Skeletal muscle tissue (tissue), 4 donors: Measurements from ENCODE around the gene NCR3LG1. TPM values are rescaled to one million over a fixed set of nuclear protein-coding genes. Genes with fewer than 3 reads are reported as not detected.

ENCODE experiments used
- H3K27ac ChIP-seq: one replicate; pipeline ENCODE4 v1.7.0; 2013; ENCODE audit warnings: mild to moderate bottlenecking, low read depth, low read length, inconsistent platforms
- H3K27me3 ChIP-seq, 3 donors: one replicate each; pipeline ENCODE4 v1.7.0; 2013; ENCODE audit warnings: low read length in 3 of 3; ENCODE audit not compliant: control insufficient read depth in 3 of 3, insufficient read depth in 3 of 3
- H3K36me3 ChIP-seq, 3 donors: one replicate each; pipeline ENCODE4 v1.7.0; 2013; ENCODE audit warnings: low read length in 3 of 3; ENCODE audit not compliant: control insufficient read depth in 3 of 3, insufficient read depth in 3 of 3
- H3K4me1 ChIP-seq, 3 donors: one replicate each; pipeline ENCODE4 v1.7.0; 2013; ENCODE audit warnings: low read length in 3 of 3, mild to moderate bottlenecking in 3 of 3; ENCODE audit not compliant: control insufficient read depth in 3 of 3, insufficient read depth in 3 of 3
- H3K4me3 ChIP-seq, 3 donors: one replicate each; pipeline ENCODE4 v1.7.0; 2013; ENCODE audit warnings: low read length in 3 of 3
- H3K9ac ChIP-seq, 3 donors: one replicate each; pipeline ENCODE4 v1.7.0; 2013; ENCODE audit warnings: low read length in 3 of 3, mild to moderate bottlenecking in 3 of 3, moderate library complexity in 2 of 3, low read depth in 1 of 3
- H3K9me3 ChIP-seq, 3 donors: one replicate each; pipeline ENCODE4 v1.7.0; 2013; ENCODE audit warnings: low read length in 3 of 3; ENCODE audit not compliant: control insufficient read depth in 3 of 3
- total RNA-seq: library from RNA; depleted of rRNA; stranded (reverse); fragments of >200 nt; gene quantifications from one replicate; pipeline ENCODE4 v1.2.3, GENCODE V29; 2014
- donor health status: Osteomylitis.

NCR3LG1 gene
- total RNA-seq, 1 donor from 2014 or later: 0.52 TPM

GRCh38 chr11:17369094-17369493 is 17.5 kb downstream of the NCR3LG1 start:
- H3K4me3 ChIP-seq: no peak overlapping the region
- H3K4me1 ChIP-seq: peaks cover 0 to 13% (median 0%) of the 10 kb centered on the region in 3 donors
- no peak overlapping the region for H3K27ac ChIP-seq
- no peaks in the 10 kb centered on the region for H3K27me3 ChIP-seq
- H3K9me3 ChIP-seq: peaks cover 8 to 32% (median 9%) of the 10 kb centered on the region in 3 donors
- peaks cover 11 to 30% (median 28%) of the 10 kb centered on the region in 3 donors for H3K36me3 ChIP-seq
- H3K9ac ChIP-seq: no peak overlapping the region

DNA sequence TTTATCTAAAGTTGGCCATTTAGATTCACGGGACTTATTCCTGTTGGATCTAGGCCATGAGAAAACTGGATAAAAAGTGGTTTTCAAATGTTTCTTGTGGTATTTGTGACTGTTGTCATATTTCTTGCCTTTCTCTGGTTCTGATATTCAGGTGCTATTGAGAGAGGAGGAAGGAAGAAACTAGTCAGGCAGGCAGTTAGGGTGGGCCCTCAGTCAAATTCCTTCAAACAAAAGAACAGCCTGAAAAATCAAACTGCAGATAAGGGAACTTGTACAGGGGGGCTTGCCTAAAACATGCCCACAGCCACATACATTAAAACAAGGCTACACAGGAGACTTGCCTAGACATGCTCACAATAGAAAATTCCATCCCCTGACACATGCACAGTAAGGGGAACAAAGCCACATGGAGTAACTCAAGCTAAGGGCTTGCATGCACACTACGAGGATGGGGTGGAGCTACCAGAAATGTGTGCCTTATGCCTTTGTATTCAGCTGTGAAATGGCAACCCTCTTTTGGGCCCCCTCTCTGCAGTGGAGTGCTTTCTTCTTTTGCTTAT is 18.2 kb downstream of the NCR3LG1 start:
- no peaks in the 10 kb centered on the region for H3K27me3 ChIP-seq
- no peak overlapping the region for H3K4me3 ChIP-seq
- H3K9me3 ChIP-seq: peaks cover 8 to 32% (median 9%) of the 10 kb centered on the region in 3 donors
- H3K9ac ChIP-seq: no peak overlapping the region
- peaks cover under 1 to 13% (median 2%) of the 10 kb centered on the region in 3 donors for H3K4me1 ChIP-seq
- H3K27ac ChIP-seq: no peak overlapping the region
- peaks cover 11 to 30% (median 28%) of the 10 kb centered on the region in 3 donors for H3K36me3 ChIP-seq

GRCh38 chr11:17371614-17372013 is 20.0 kb downstream of the NCR3LG1 start:
- H3K4me3 ChIP-seq: no peak overlapping the region
- H3K9ac ChIP-seq: no peak overlapping the region
- peaks cover 11 to 30% (median 28%) of the 10 kb centered on the region in 3 donors for H3K36me3 ChIP-seq
- peaks cover 8 to 32% (median 9%) of the 10 kb centered on the region in 3 donors for H3K9me3 ChIP-seq
- no peak overlapping the region for H3K27ac ChIP-seq
- H3K4me1 ChIP-seq: peaks cover 4 to 11% (median 9%) of the 10 kb centered on the region in 3 donors
- H3K27me3 ChIP-seq: no peaks in the 10 kb centered on the region

DNA sequence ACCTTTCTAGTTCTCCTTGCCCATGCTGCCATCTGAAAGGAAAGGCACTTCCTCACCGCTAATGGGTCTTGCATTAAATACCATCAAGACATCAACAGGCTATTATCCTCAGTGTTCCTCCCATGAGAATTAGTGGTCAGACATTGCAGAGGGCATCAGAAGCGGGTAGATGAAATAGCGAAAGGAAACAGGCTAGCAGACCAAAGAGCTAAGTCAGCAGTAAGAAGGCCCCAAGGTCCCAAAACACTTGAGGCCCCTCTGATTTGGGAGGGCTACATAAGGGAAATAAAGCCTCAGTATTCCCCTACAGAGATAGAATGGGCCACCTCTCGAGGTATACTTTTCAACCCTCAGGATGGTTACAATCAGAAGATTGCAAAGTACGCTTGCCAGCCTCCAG is 23.9 kb downstream of the NCR3LG1 start:
- Histone ChIP-seq H3K4me1 (peaks cover 4 to 31% (median 18%) of the 10 kb centered on the region in 3 donors), H3K27me3 (no peaks in the 10 kb centered on the region), H3K27ac (no peak overlapping the region), H3K9me3 (peaks cover 3 to 24% (median 5%) of the 10 kb centered on the region in 3 donors), H3K4me3 (no peak overlapping the region), H3K36me3 (peaks cover 2 to 20% (median 15%) of the 10 kb centered on the region in 3 donors), H3K9ac (no peak overlapping the region)

GRCh38 chr11:17376493-17376892 is 24.9 kb downstream of the NCR3LG1 start:
- H3K4me1 ChIP-seq: peaks cover 4 to 38% (median 25%) of the 10 kb centered on the region in 3 donors
- H3K27me3 ChIP-seq: no peaks in the 10 kb centered on the region
- H3K27ac ChIP-seq: no peak overlapping the region
- H3K36me3 ChIP-seq: peaks cover 2 to 16% (median 13%) of the 10 kb centered on the region in 3 donors
- no peak overlapping the region for H3K4me3 ChIP-seq
- H3K9ac ChIP-seq: no peak overlapping the region
- peaks cover 2 to 18% (median 3%) of the 10 kb centered on the region in 3 donors for H3K9me3 ChIP-seq

DNA sequence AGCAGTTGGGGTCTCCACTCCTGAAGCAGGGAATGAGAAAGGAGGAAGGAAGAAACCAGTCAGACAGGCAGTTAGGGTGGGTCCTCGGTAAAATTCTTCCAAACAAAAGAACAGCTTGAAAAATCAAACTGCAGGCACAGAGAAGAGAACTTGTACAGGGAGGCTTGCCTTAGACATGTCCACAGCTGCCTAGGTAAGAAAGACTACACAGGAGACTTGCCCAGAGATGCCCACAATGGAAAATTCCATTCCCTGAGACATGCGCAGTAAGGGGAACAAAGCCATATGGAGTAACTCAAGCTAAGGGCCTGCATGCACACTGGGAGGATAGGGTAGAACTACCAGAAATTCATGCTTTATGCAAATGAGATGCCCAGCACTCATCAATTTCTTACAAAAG is 27.1 kb downstream of the NCR3LG1 start:
- Histone ChIP-seq H3K4me3 (no peak overlapping the region), H3K36me3 (peaks cover 2 to 4% (median 4%) of the 10 kb centered on the region in 3 donors), H3K27me3 (no peaks in the 10 kb centered on the region)

DNA sequence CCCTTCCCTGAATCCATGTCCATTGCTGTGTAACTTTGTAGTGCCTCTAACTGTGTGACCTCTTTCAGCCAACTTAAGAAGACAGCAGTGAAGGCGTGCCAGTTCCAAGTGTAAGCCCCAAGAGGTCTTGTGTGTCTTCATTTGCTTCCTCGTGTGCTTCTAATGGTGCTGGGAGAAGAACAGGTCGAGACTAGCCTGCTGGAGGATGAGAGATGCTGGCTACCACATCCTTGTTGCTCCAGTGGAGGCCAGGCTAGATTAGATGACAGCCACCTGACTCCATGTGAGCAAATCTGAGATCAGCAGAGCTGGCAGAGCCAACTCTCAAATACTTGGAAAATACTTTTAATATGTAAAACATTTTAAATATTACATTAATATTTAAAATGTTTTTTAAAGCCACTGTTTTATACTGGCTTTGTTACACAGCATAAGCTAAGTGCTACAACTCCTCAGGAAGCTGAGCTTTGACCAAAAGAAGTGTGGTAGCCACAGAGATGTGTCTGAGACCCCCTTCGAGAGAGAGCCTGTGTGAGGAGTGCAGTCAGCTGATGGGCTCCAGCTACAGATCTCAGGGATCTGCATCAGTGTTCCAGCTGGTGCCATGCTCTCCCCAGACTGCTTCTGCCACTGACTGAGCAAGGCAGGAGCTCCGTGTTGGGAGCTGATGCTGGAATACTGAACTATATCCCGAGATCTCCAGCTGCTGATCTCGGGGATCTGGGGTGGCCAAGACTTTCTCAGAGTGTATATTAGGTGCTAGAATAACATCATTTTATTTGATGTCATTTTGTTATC is 28.0 kb downstream of the NCR3LG1 start:
- Histone ChIP-seq H3K4me3 (no peak overlapping the region), H3K9me3 (peaks cover 0 to 2% (median 0%) of the 10 kb centered on the region in 3 donors), H3K36me3 (peaks cover 3 to 4% (median 4%) of the 10 kb centered on the region in 3 donors), H3K4me1 (peaks cover 16 to 68% (median 54%) of the 10 kb centered on the region in 3 donors), H3K27ac (no peak overlapping the region), H3K27me3 (no peaks in the 10 kb centered on the region), H3K9ac (peak overlapping the region in 1 of 3 donors; percentile 36)

More for the DNA sequence above, 27.1 kb downstream of the NCR3LG1 start:
- Histone ChIP-seq H3K9ac (no peak overlapping the region), H3K9me3 (peaks cover 0 to 2% (median 0%) of the 10 kb centered on the region in 3 donors), H3K27ac (no peak overlapping the region), H3K4me1 (peaks cover 9 to 59% (median 44%) of the 10 kb centered on the region in 3 donors)

GRCh38 chr11:17381156-17381555 is 29.6 kb downstream of the NCR3LG1 start:
- Histone ChIP-seq H3K27ac (peak overlapping the region; percentile 11), H3K4me1 (peaks cover 28 to 75% (median 64%) of the 10 kb centered on the region in 3 donors), H3K4me3 (no peak overlapping the region), H3K9ac (no peak overlapping the region), H3K27me3 (no peaks in the 10 kb centered on the region), H3K9me3 (peaks cover 0 to 2% (median 0%) of the 10 kb centered on the region in 3 donors), H3K36me3 (peaks cover 4 to 7% (median 4%) of the 10 kb centered on the region in 3 donors)

DNA sequence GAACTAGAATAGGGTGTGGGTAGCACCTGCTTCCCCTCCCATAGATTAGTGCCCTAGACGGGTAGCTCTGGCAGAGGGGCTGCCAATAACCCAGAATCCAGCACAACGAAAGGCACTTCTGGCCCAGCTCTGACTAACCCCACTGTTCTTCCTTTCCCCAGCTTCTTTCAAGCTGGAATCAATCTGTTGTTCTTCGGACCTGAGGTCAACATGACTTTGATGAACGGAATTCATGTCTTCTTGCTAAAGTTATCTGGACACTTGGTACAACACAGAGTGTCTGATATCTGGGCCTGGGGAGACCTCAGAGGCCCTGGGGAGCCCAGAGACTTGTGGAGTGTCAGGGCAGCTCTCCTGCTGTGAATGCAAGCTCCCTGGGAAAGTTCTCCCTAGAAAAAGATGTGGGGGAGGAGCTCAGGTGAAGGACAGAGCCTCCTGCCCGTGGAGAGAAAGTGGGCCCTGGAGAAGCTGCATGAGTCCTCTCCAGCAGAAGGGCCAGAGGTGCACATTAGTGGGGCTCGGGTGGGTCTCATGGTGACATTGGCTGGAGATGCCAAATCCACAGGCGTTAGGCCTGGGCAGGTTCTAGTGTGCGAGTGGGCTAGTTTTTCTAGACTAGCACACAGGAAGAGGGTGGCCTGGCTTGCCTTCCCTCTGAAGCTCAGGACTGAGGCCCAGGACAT is 30.6 kb downstream of the NCR3LG1 start:
- Histone ChIP-seq H3K27ac (peak overlapping the region; percentile 26), H3K9me3 (peaks cover 0 to 2% (median 0%) of the 10 kb centered on the region in 3 donors), H3K4me3 (no peak overlapping the region), H3K9ac (peak overlapping the region; percentile 4 to 17 (median 10)), H3K4me1 (peaks cover 35 to 81% (median 69%) of the 10 kb centered on the region in 3 donors), H3K27me3 (peaks cover 0 to 5% (median 0%) of the 10 kb centered on the region in 3 donors), H3K36me3 (peaks cover 4 to 15% (median 7%) of the 10 kb centered on the region in 3 donors)
